OCI-LY1 (cell line): Measurements from ENCODE around the gene TSBP1.

Source experiments
- CTCF ChIP-seq: fragments of 200-600 bp; sonication (generic), shearing (Covaris generic); IDR thresholded peaks from 2 replicates; pipeline ENCODE4 v1.5.1; 2017; ENCODE audit warnings: mild to moderate bottlenecking, antibody characterized with exemption, low read length, moderate library complexity, mixed read lengths
- EZH2 ChIP-seq: fragments of 200-600 bp; sonication (generic), shearing (Covaris generic); IDR thresholded peaks from 2 replicates; pipeline ENCODE4 v1.8.0; 2017; ENCODE audit warnings: borderline replicate concordance, mixed run types, mild to moderate bottlenecking, antibody characterized with exemption, low read length, moderate library complexity, mixed read lengths

GRCh38 chr6:32379545-32379944, 7.8 kb upstream of the TSBP1 start:
- TF ChIP-seq EZH2 (no peak), CTCF (no peak)
